ENCODE measurements around the gene FYCO1. TPM values are rescaled to one million over a fixed set of nuclear protein-coding genes. Genes with fewer than 3 reads are reported as not detected.

The FYCO1 gene
- total and polyA plus RNA-seq, 7 donors: 8.4 to 115 (median 72.1) TPM

DNA sequence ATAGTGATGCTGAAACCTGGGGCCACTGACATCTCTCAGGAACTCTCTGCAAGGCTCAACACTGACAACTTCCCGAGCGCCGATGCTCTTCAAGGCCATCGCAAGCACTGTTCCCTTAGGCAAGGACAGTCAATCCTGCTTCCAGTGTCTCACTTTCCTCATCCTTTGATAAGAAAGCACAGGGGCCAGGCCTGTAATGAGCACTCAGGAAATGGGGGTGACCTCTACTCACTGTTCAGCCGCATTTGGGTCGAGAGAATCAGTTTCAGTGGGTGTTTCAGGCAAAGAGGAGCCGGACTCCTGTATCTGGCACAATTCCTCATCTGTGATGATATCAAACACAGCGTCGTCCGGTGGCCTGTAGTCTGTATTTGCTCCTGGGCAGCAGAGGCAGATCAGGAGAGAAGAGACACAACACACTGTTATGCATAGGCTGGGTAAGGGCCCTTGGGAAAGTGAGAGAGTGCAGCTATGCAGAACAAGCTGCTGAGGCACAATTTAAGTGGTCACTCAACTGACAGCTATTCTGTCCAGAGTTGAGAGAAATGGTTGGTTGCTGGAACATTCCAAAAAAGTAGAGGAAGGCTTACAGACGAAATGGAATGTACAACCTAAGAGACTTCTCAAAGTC is 40.5 kb downstream of the FYCO1 start:
- Histone ChIP-seq H3K4me1 (peaks cover 0 to 25% (median 7%) of the 10 kb centered on the region in 4 donors), H3K9me3 (no peaks in the 10 kb centered on the region), H3K36me3 (peaks cover 58 to 100% (median 76%) of the 10 kb centered on the region in 4 donors), H3K27ac (no peak overlapping the region), H3K27me3 (no peaks in the 10 kb centered on the region), H3K4me3 (no peak overlapping the region)
- 88% methylated on average over 11 of the region's 11 CpGs for WGBS, 2 donors
- intact Hi-C loops (cut with DNase I): no loop called here
- TF ChIP-seq POLR2A (IDR thresholded peaks at IDR 0.05): no peak
- TF ChIP-seq, protein P1, sequence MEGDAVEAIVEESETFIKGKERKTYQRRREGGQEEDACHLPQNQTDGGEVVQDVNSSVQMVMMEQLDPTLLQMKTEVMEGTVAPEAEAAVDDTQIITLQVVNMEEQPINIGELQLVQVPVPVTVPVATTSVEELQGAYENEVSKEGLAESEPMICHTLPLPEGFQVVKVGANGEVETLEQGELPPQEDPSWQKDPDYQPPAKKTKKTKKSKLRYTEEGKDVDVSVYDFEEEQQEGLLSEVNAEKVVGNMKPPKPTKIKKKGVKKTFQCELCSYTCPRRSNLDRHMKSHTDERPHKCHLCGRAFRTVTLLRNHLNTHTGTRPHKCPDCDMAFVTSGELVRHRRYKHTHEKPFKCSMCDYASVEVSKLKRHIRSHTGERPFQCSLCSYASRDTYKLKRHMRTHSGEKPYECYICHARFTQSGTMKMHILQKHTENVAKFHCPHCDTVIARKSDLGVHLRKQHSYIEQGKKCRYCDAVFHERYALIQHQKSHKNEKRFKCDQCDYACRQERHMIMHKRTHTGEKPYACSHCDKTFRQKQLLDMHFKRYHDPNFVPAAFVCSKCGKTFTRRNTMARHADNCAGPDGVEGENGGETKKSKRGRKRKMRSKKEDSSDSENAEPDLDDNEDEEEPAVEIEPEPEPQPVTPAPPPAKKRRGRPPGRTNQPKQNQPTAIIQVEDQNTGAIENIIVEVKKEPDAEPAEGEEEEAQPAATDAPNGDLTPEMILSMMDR (IDR thresholded peaks at IDR 0.05): no peak
- TF ChIP-seq POLR2AphosphoS5 (IDR thresholded peaks at IDR 0.05): no peak
- TF ChIP-seq EP300 (IDR thresholded peaks at IDR 0.05): no peak
- DNase-seq: no peak

DNA sequence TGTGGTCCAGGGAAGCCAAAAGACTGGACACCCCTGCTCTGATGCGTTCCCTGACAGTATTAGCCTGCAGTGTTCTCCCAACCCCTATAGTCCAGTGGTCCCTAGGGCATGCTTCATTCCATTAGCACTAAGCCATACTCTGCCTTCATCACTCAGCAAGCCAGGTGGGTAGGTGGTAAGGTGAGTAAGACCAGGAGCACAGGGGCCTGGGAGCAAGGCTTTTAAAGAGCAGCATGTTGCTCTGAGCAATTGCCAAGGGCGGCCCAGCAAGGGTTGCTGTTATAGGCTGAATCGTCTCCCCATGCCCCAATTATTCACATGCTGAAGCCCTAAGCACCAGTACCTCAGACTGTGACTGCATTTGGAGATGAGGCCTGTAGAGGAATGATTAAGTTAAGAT is 41.3 kb downstream of the FYCO1 start:
- peaks cover 53 to 100% (median 75%) of the 10 kb centered on the region in 4 donors for H3K36me3 ChIP-seq
- intact Hi-C loops (cut with DNase I): no loop called here
- no peak overlapping the region for H3K27ac ChIP-seq
- no peaks in the 10 kb centered on the region for H3K27me3 ChIP-seq
- TF ChIP-seq POLR2A (IDR thresholded peaks at IDR 0.05) (no peak), POLR2AphosphoS5 (IDR thresholded peaks at IDR 0.05) (no peak), EP300 (IDR thresholded peaks at IDR 0.05) (no peak)
- TF ChIP-seq, protein P1 (IDR thresholded peaks at IDR 0.05): no peak
- peaks cover 0 to 32% (median 11%) of the 10 kb centered on the region in 4 donors for H3K4me1 ChIP-seq
- no peak for DNase-seq
- no peaks in the 10 kb centered on the region for H3K9me3 ChIP-seq
- no peak overlapping the region for H3K4me3 ChIP-seq
- WGBS, 2 donors: 97 to 99% methylated on average over 3 of the region's 3 CpGs

DNA sequence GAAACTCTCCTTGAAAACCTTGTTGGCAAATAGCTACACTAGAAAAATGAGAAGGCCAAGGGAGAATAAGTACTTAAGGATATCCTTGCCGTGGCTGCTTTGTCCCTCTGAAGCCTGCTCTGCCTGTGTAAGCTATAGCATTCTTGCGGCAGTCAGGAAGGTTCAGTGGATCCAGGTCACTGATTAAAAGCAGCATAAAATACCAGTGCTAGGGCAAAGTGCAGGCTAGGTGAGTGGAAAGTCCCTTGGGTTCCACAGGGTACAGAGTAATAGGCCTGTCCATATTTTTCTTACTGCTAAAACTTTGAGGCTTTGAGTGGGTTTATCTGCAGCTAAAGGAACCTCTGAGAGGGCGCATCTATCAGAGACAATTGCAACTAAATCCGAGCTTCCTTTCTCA is 42.1 kb downstream of the FYCO1 start:
- Histone ChIP-seq H3K4me3 (no peak overlapping the region), H3K4me1 (peaks cover 0 to 34% (median 14%) of the 10 kb centered on the region in 4 donors), H3K27me3 (no peaks in the 10 kb centered on the region), H3K36me3 (peaks cover 47 to 94% (median 70%) of the 10 kb centered on the region in 4 donors), H3K27ac (no peak overlapping the region), H3K9me3 (no peaks in the 10 kb centered on the region)
- TF ChIP-seq POLR2AphosphoS5 (IDR thresholded peaks at IDR 0.05): no peak
- no peak for TF ChIP-seq EP300 (IDR thresholded peaks at IDR 0.05)
- TF ChIP-seq POLR2A (IDR thresholded peaks at IDR 0.05): no peak
- TF ChIP-seq, protein P1 (IDR thresholded peaks at IDR 0.05): no peak
- intact Hi-C loops (cut with DNase I): no loop called here
- 71 to 93% methylated on average over 4 of the region's 4 CpGs for WGBS, 2 donors
- DNase-seq: no peak

DNA sequence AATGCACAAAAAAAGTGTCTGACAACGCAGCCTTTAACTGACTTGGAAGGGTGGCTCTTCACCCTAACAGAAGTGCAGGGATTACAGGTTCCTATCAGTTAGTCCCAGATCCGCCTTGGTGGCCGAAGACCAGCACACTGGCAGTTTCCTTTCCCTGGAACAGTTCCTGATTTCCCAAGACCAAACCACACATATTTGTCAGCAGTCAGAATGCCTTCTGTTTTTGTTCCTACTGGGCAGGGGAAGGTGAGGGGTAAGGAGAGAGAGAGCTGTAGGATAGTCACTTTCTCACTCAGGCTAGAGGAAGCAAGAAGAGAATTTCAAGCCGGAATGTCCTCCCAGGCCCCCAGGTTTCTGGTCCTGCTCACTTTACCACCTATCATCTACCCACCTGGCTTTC is 43.2 kb downstream of the FYCO1 start:
- H3K27ac ChIP-seq: no peak overlapping the region
- intact Hi-C loops (cut with DNase I): no loop called here

More for the DNA sequence above, 43.2 kb downstream of the FYCO1 start:
- Histone ChIP-seq H3K4me1 (peaks cover 0 to 34% (median 21%) of the 10 kb centered on the region in 4 donors), H3K4me3 (no peak overlapping the region), H3K9me3 (no peaks in the 10 kb centered on the region), H3K27me3 (no peaks in the 10 kb centered on the region), H3K36me3 (peaks cover 41 to 91% (median 63%) of the 10 kb centered on the region in 4 donors)
- TF ChIP-seq EP300 (IDR thresholded peaks at IDR 0.05) (no peak), POLR2A (IDR thresholded peaks at IDR 0.05) (no peak), POLR2AphosphoS5 (IDR thresholded peaks at IDR 0.05) (no peak)
- TF ChIP-seq, protein P1 (IDR thresholded peaks at IDR 0.05): no peak
- WGBS, 2 donors: 71 to 93% methylated on average over 4 of the region's 4 CpGs
- DNase-seq: no peak
